H9 (cell line): ENCODE data around the gene HES1. TPM values are rescaled to one million over a fixed set of nuclear protein-coding genes. Genes with fewer than 3 reads are reported as not detected.

Experiments
- DNase-seq: peaks from one replicate; pipeline ENCODE4 v3.0.0-alpha.2; 2017
- H2AFZ ChIP-seq: one replicate; pipeline ENCODE4 v1.6.1; 2013; ENCODE audit warnings: mild to moderate bottlenecking, low read length, control low read depth, moderate library complexity
- H2AK5ac ChIP-seq: 2 replicates; pipeline ENCODE4 v1.6.1; 2013; ENCODE audit warnings: low read length, control low read depth, mixed read lengths; ENCODE audit not compliant: insufficient read length
- H2BK120ac ChIP-seq: one replicate; pipeline ENCODE4 v1.6.1; 2013; ENCODE audit warnings: low read depth, mild to moderate bottlenecking, low read length, control low read depth, inconsistent platforms; ENCODE audit not compliant: poor library complexity, severe bottlenecking
- H2BK12ac ChIP-seq: 2 replicates; pipeline ENCODE4 v1.6.1; 2013; ENCODE audit warnings: low read length, control low read depth, mixed read lengths, low read depth; ENCODE audit not compliant: insufficient read length
- H2BK15ac ChIP-seq: 2 replicates; pipeline ENCODE4 v1.6.1; 2013; ENCODE audit warnings: low read depth, low read length, control low read depth
- H2BK20ac ChIP-seq: one replicate; pipeline ENCODE4 v1.6.1; 2013; ENCODE audit warnings: low read depth, mild to moderate bottlenecking, low read length, control low read depth, inconsistent platforms; ENCODE audit not compliant: poor library complexity, severe bottlenecking
- H2BK5ac ChIP-seq: 2 replicates; pipeline ENCODE4 v1.6.1; 2013; ENCODE audit warnings: low read length, control low read depth, mixed read lengths; ENCODE audit not compliant: insufficient read length
- H3K14ac ChIP-seq: 2 replicates; pipeline ENCODE4 v1.6.1; 2013; ENCODE audit warnings: low read length, control low read depth; ENCODE audit not compliant: insufficient read depth
- H3K18ac ChIP-seq: 2 replicates; pipeline ENCODE4 v1.6.1; 2013; ENCODE audit warnings: low read depth, mild to moderate bottlenecking, mixed read lengths, low read length, control low read depth; ENCODE audit not compliant: insufficient read length
- H3K23ac ChIP-seq: 2 replicates; pipeline ENCODE4 v1.6.1; 2013; ENCODE audit warnings: low read length, control low read depth, mixed read lengths, low read depth; ENCODE audit not compliant: insufficient read length
- H3K23me2 ChIP-seq: 2 replicates; pipeline ENCODE4 v1.6.1; 2013; ENCODE audit warnings: low read depth, mild to moderate bottlenecking, mixed read lengths, low read length, control low read depth; ENCODE audit not compliant: insufficient read length, poor library complexity, severe bottlenecking
- H3K27ac ChIP-seq: 2 replicates; pipeline ENCODE4 v1.5.1; 2013; ENCODE audit warnings: low read length, control low read depth, mixed read lengths, low read depth; ENCODE audit not compliant: insufficient read length
- H3K27me3 ChIP-seq: 2 replicates; pipeline ENCODE4 v1.6.1; 2013; ENCODE audit warnings: low read length, control low read depth, inconsistent platforms; ENCODE audit not compliant: insufficient read depth
- H3K4ac ChIP-seq: 2 replicates; pipeline ENCODE4 v1.6.1; 2013; ENCODE audit warnings: low read depth, mild to moderate bottlenecking, control low read depth, inconsistent platforms, low read length, moderate library complexity
- H3K4me1 ChIP-seq: 2 replicates; pipeline ENCODE4 v1.6.1; 2013; ENCODE audit warnings: low read length, control low read depth, inconsistent platforms; ENCODE audit not compliant: insufficient read depth
- H3K4me2 ChIP-seq: 2 replicates; pipeline ENCODE4 v1.6.1; 2013; ENCODE audit warnings: low read length, control low read depth, mixed read lengths; ENCODE audit not compliant: insufficient read length, insufficient read depth
- H3K56ac ChIP-seq: 2 replicates; pipeline ENCODE4 v1.6.1; 2013; ENCODE audit warnings: low read depth, mild to moderate bottlenecking, mixed read lengths, low read length, control low read depth; ENCODE audit not compliant: insufficient read length
- H3K79me1 ChIP-seq: 2 replicates; pipeline ENCODE4 v1.6.1; 2013; ENCODE audit warnings: low read depth, mild to moderate bottlenecking, moderate library complexity, low read length, control low read depth, inconsistent platforms; ENCODE audit not compliant: insufficient read depth, poor library complexity, severe bottlenecking
- H3K79me2 ChIP-seq: 2 replicates; pipeline ENCODE4 v1.6.1; 2013; ENCODE audit warnings: low read length, control low read depth, inconsistent platforms; ENCODE audit not compliant: insufficient read depth
- H3K9ac ChIP-seq: 2 replicates; pipeline ENCODE4 v1.6.1; 2013; ENCODE audit warnings: low read length, control low read depth, mixed read lengths; ENCODE audit not compliant: insufficient read length; ENCODE audit errors: extremely low read depth
- H3K9me3 ChIP-seq: one replicate; pipeline ENCODE4 v1.6.1; 2013; ENCODE audit warnings: low read depth, low read length, inconsistent platforms; ENCODE audit not compliant: control insufficient read depth
- H3T11ph ChIP-seq: one replicate; pipeline ENCODE4 v1.6.1; 2013; ENCODE audit warnings: mild to moderate bottlenecking, low read length, control low read depth, inconsistent platforms
- H4K20me1 ChIP-seq: one replicate; pipeline ENCODE4 v1.6.1; 2013; ENCODE audit not compliant: control insufficient read depth, insufficient read length, insufficient read depth
- H4K5ac ChIP-seq: 2 replicates; pipeline ENCODE4 v1.6.1; 2013; ENCODE audit warnings: low read depth, mild to moderate bottlenecking, mixed read lengths, low read length, control low read depth; ENCODE audit not compliant: insufficient read length
- H4K8ac ChIP-seq: replicated peaks from 2 replicates; pipeline ENCODE4 v1.6.1; 2013; ENCODE audit warnings: low read length, control low read depth, mixed read lengths, low read depth; ENCODE audit not compliant: insufficient read length
- H4K91ac ChIP-seq: 2 replicates; pipeline ENCODE4 v1.6.1; 2013; ENCODE audit warnings: low read depth, mild to moderate bottlenecking, moderate library complexity, mixed read lengths, low read length, control low read depth; ENCODE audit not compliant: insufficient read length
- H3K27ac Mint-ChIP-seq, 3 experiments: 2 replicates in 2 of 3; 3 replicates in 1 of 3; pipeline ENCODE4 v1.8.0; 2020 to 2021; ENCODE audit warnings: mixed read lengths in 3 of 3, mild to moderate bottlenecking in 1 of 3, moderate library complexity in 1 of 3
- H3K27me3 Mint-ChIP-seq: 2 replicates; pipeline ENCODE4 v1.8.0; 2021; ENCODE audit warnings: low read depth, mild to moderate bottlenecking, moderate library complexity, mixed read lengths
- H3K36me3 Mint-ChIP-seq, 3 experiments: 2 replicates in 2 of 3; 3 replicates in 1 of 3; pipeline ENCODE4 v1.8.0; 2020 to 2021; ENCODE audit warnings: low read depth in 3 of 3, mixed read lengths in 3 of 3; ENCODE audit not compliant: insufficient read depth in 1 of 3
- H3K4me1 Mint-ChIP-seq, 2 experiments: 2 replicates each; pipeline ENCODE4 v1.8.0; 2020; ENCODE audit warnings: mixed read lengths in 2 of 2
- H3K4me3 Mint-ChIP-seq, 2 experiments: 2 replicates in 1 of 2; 3 replicates in 1 of 2; pipeline ENCODE4 v1.8.0; 2020 to 2021; ENCODE audit warnings: mild to moderate bottlenecking in 2 of 2, mixed read lengths in 2 of 2, moderate library complexity in 1 of 2
- H3K9me3 Mint-ChIP-seq, 2 experiments: 2 replicates in 1 of 2; 3 replicates in 1 of 2; pipeline ENCODE4 v1.8.0; 2020; ENCODE audit warnings: mild to moderate bottlenecking in 2 of 2, mixed read lengths in 2 of 2, moderate library complexity in 1 of 2
- WGBS: extraction: QIAGEN DNeasy Blood & Tissue Kit; methylation state at CpG from one replicate; pipeline ENCODE4 v1.1.7; 2013; ENCODE audit warnings: missing lambda C conversion rate, low lambda C conversion rate, mixed read lengths; ENCODE audit not compliant: insufficient read length; ENCODE audit errors: extremely low coverage; 5-methylcytosine and 5-hydroxymethylcytosine counted together
- total RNA-seq: library from RNA; stranded (reverse); gene quantifications from 2 replicates; pipeline ENCODE4 v1.2.1, GENCODE V29; 2021
- TF ChIP-seq, protein P1 (sequence below): fragments of 200-600 bp; sonication (generic); conservative IDR thresholded peaks from 3 replicates; pipeline ENCODE4 v1.8.0; 2021; ENCODE audit warnings: antibody characterized with exemption, mild to moderate bottlenecking

HES1 gene
- total RNA-seq, 1 experiment from 2014 or later, result 23.2 TPM

DNA sequence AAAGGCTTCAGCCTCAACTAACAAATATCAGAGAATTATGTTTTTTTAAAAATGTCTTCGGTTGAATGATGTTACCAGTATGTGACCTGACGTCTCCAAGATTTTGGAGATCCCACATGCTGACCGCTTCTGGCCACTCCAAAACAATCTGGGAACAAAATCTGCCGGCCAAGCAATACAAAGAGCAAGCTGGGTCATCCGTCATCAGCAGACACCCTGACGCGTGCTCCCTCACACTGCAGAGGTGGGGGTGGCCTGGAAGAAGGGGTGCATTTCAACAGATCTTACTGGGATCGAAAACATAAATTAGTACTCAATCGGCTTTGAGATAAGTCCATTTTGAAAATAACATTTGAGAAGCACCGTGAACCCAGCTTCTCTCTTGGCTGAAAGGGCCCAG lies 33.6 kb downstream of the HES1 start:
- no peak overlapping the region for H4K8ac ChIP-seq
- no peaks in the 10 kb centered on the region for H3K79me2 ChIP-seq
- no peak overlapping the region for H3K18ac ChIP-seq
- Mint-ChIP-seq H3K36me3 (peaks cover 0 to 7% (median 1%) of the 10 kb centered on the region in 3 experiments; a peak in 3 of 7 replicates), H3K27ac (no peak overlapping the region), H3K27me3 (peaks cover 4% of the 10 kb centered on the region), H3K4me3 (no peak overlapping the region; a peak in 1 of 5 replicates), H3K4me1 (peaks cover 37 to 52% of the 10 kb centered on the region in 2 experiments), H3K9me3 (peaks cover 5 to 8% of the 10 kb centered on the region in 2 experiments)
- H3K14ac ChIP-seq, result no peak overlapping the region
- H4K91ac ChIP-seq, result no peak overlapping the region
- H4K5ac ChIP-seq, result no peak overlapping the region
- no peak overlapping the region for H3K4ac ChIP-seq
- no peaks in the 10 kb centered on the region; the same call in 1 of the 2 replicates for H3K4me1 ChIP-seq
- H2AFZ ChIP-seq, result no peak overlapping the region
- H2AK5ac ChIP-seq, result no peak overlapping the region
- H3K79me1 ChIP-seq, result no peaks in the 10 kb centered on the region
- H3K27ac ChIP-seq, result no peak overlapping the region
- no peak overlapping the region for H2BK20ac ChIP-seq
- no peak overlapping the region for H3K56ac ChIP-seq
- no peak overlapping the region for H2BK12ac ChIP-seq
- no peak overlapping the region for H2BK120ac ChIP-seq
- no peaks in the 10 kb centered on the region for H4K20me1 ChIP-seq
- TF ChIP-seq, protein P1, sequence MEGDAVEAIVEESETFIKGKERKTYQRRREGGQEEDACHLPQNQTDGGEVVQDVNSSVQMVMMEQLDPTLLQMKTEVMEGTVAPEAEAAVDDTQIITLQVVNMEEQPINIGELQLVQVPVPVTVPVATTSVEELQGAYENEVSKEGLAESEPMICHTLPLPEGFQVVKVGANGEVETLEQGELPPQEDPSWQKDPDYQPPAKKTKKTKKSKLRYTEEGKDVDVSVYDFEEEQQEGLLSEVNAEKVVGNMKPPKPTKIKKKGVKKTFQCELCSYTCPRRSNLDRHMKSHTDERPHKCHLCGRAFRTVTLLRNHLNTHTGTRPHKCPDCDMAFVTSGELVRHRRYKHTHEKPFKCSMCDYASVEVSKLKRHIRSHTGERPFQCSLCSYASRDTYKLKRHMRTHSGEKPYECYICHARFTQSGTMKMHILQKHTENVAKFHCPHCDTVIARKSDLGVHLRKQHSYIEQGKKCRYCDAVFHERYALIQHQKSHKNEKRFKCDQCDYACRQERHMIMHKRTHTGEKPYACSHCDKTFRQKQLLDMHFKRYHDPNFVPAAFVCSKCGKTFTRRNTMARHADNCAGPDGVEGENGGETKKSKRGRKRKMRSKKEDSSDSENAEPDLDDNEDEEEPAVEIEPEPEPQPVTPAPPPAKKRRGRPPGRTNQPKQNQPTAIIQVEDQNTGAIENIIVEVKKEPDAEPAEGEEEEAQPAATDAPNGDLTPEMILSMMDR, result no peak
- H3K4me2 ChIP-seq, result no peak overlapping the region
- H3K9ac ChIP-seq, result no peak overlapping the region
- H2BK15ac ChIP-seq, result no peak overlapping the region
- no peak overlapping the region for H3K23ac ChIP-seq
- no peak overlapping the region for H3T11ph ChIP-seq
- no CpG with 5 or more reads among the region's 10 CpGs for WGBS
- no peaks in the 10 kb centered on the region for H3K9me3 ChIP-seq
- H3K23me2 ChIP-seq, result no peaks in the 10 kb centered on the region
- H2BK5ac ChIP-seq, result no peak overlapping the region
- H3K27me3 ChIP-seq, result no peaks in the 10 kb centered on the region
- DNase-seq, result no peak
